IPS DF 6.9 (cell line): ENCODE data around the gene ALG9.

Experiments used
- DNase-seq: peaks from one replicate; pipeline ENCODE4 v3.0.0-alpha.2; 2013; ENCODE audit warnings: low read depth, low spot score
- H3K27ac ChIP-seq: one replicate; pipeline ENCODE4 v1.5.1; 2013; ENCODE audit warnings: low read length, control low read depth
- H3K27me3 ChIP-seq: 2 replicates; pipeline ENCODE4 v1.6.1; 2013; ENCODE audit warnings: mild to moderate bottlenecking, low read length; ENCODE audit not compliant: control insufficient read depth, insufficient read depth
- H3K36me3 ChIP-seq: 2 replicates; pipeline ENCODE4 v1.6.1; 2013; ENCODE audit warnings: low read length; ENCODE audit not compliant: control insufficient read depth, insufficient read depth
- H3K4me1 ChIP-seq: 2 replicates; pipeline ENCODE4 v1.6.1; 2013; ENCODE audit warnings: low read length; ENCODE audit not compliant: control insufficient read depth, insufficient read depth
- H3K4me3 ChIP-seq: 2 replicates; pipeline ENCODE4 v1.5.1; 2013; ENCODE audit warnings: mild to moderate bottlenecking, low read length
- H3K9me3 ChIP-seq: 2 replicates; pipeline ENCODE4 v1.6.1; 2013; ENCODE audit warnings: low read length, inconsistent platforms; ENCODE audit not compliant: control insufficient read depth, insufficient read depth
- WGBS: extraction: QIAGEN DNeasy Blood & Tissue Kit; methylation state at CpG from one replicate; pipeline ENCODE4 v1.1.7; 2013; ENCODE audit warnings: mixed read lengths, missing lambda C conversion rate; ENCODE audit not compliant: insufficient read length, insufficient coverage; 5-methylcytosine and 5-hydroxymethylcytosine counted together

Gene ALG9

DNA sequence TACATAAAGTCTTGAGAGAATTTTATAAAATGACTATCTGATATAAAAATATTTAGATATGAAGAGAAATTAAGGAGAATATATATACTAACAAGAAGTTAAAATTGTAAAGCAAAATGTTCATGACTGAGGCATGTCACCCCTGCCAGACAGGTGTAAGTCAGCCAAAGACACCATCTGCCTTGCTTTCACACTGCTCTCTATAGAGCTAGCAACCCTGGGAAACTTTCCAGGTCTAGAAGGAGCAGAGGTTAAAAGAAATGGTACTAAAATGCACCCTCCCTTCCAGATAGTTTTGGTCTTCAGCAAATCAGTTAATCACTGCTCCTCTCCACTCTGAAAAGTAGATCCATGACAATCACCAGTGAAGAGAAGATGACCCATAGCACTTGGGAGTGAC is 121.7 kb downstream of the ALG9 start:
- Histone ChIP-seq H3K4me3 (no peak overlapping the region), H3K9me3 (no peaks in the 10 kb centered on the region), H3K4me1 (no peaks in the 10 kb centered on the region), H3K27me3 (no peaks in the 10 kb centered on the region), H3K36me3 (peaks cover 11% of the 10 kb centered on the region), H3K27ac (no peak overlapping the region)
- no peak for DNase-seq

DNA sequence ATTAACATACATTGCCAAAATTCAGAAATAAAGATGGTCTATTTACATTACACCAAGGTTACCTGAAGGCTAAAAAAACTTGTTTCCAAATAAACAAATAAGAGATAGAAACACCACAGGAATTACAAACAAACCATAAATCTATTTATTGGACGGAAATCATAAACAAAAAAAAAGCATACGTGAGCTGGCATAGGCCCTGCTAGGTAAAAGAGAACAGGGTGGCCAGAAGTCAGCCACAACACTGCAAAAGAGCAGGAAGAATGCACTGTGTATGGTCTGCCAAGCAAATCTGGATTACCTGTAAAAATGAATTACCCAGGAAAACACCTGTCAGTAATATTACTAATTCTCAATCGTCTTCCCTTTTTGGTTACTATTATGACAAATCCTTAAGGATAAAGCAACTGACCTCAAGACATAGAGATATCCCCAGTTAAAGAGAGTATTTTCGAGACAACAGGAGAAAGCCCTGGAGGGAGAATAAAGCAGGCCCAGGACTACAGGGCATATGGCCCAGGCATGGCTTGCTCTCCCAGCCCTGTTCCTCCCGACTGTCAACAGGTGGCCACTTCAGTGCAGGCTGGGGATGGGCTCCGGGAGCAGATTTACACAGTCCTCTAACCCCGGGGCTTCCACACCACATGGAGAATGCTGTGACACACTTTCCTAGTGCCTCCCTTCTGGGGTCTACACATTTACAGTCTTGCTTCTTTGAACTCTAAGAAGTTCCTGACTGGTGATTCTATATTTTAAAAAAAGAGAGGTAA is 123.2 kb downstream of the ALG9 start:
- WGBS, result no CpG with 5 or more reads among the region's 7 CpGs
- Histone ChIP-seq H3K27ac (no peak overlapping the region), H3K27me3 (no peaks in the 10 kb centered on the region), H3K9me3 (no peaks in the 10 kb centered on the region), H3K36me3 (peaks cover 14% of the 10 kb centered on the region), H3K4me3 (no peak overlapping the region), H3K4me1 (no peaks in the 10 kb centered on the region)
- DNase-seq, result no peak

DNA sequence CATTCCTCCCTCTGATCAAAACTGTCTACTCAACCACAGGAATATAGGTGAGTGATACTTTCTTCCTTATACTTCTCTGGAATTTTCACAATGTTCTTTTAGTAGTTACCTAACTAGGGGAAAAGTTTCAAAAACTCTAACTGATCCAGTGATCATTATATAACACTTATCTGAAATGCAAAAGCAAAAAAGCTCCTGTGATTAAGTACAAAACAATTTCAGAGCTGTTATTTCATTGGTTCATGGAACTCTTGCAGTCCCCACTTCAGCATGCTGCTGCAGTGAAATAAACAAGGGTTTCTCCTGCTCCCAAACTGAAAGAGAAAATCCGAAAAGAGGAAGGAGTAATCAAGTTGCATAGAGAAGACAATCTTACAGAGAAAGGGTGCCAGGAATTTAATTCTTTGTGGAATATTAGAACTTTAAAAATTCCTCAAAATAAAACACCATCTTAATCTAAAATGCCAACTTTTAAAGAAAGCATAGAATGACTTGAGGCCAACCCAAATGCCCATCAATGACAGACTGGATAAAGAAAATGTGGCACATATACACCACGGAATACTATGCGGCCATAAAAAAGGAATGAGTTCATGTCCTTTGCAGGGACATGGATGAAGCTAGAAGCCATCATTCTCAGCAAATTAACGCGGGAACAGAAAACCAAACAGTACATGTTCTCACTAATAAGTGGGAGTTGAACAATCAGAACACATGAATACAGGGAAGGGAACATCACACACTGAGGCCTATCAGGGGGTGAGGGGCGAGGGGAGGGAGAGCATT is 125.5 kb downstream of the ALG9 start:
- H3K9me3 ChIP-seq, result no peaks in the 10 kb centered on the region
- peaks cover 12% of the 10 kb centered on the region; the same call in 1 of the 2 replicates for H3K36me3 ChIP-seq
- no peaks in the 10 kb centered on the region for H3K27me3 ChIP-seq
- no CpG with 5 or more reads among the region's 6 CpGs for WGBS
- DNase-seq, result no peak
- no peaks in the 10 kb centered on the region for H3K4me1 ChIP-seq
- H3K27ac ChIP-seq, result no peak overlapping the region
- no peak overlapping the region for H3K4me3 ChIP-seq

DNA sequence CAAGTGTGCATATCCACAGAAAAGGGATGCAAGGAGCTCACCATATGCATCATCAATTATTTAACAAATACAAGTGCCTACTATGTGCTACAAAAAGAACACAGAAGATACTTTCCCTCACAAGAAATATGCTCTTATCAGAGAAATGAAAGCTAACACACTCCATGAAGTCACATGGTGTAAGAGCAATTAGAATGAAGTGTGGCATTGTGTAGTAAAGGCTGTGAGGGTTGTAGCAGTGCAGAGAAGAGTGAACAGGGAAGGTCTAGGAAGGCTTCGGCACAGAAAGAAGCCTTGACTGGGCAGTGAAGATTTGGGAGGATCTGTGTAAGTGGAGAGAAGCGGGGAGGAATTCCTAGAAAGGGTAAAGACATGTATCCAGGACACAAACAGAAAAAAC is 127.7 kb downstream of the ALG9 start:
- no peak for DNase-seq
- no peaks in the 10 kb centered on the region for H3K9me3 ChIP-seq
- H3K27me3 ChIP-seq, result no peaks in the 10 kb centered on the region
- WGBS, result no CpG with 5 or more reads among the region's 2 CpGs
- H3K4me3 ChIP-seq, result no peak overlapping the region
- no peaks in the 10 kb centered on the region for H3K4me1 ChIP-seq
- H3K36me3 ChIP-seq, result peaks cover 12% of the 10 kb centered on the region; the same call in 1 of the 2 replicates
- H3K27ac ChIP-seq, result no peak overlapping the region

DNA sequence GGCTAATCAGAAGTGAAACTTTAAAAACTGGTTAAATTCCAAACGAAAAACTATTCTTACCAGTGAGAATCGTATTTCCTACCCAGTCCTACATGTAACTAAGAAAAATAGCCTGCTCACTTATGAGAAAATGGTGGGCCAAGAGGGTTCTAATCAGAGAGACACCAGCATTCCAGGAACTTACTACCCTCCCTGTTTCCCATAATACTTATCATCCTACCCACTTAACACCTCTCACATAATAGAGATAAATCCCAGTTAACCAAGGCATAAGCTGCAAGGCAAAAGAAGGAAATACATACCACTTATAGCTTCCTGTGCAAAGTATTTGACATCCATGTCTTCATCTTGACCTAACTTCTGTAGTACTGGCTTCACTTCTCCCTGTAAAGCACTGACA is 129.6 kb downstream of the ALG9 start:
- H3K9me3 ChIP-seq, result no peaks in the 10 kb centered on the region
- WGBS, result no CpG with 5 or more reads among the region's 2 CpGs
- H3K27ac ChIP-seq, result no peak overlapping the region
- peaks cover 7% of the 10 kb centered on the region; the same call in 1 of the 2 replicates for H3K36me3 ChIP-seq
- H3K4me3 ChIP-seq, result no peak overlapping the region
- H3K4me1 ChIP-seq, result peaks cover 2% of the 10 kb centered on the region; the same call in 1 of the 2 replicates
- no peaks in the 10 kb centered on the region for H3K27me3 ChIP-seq
- DNase-seq, result no peak

DNA sequence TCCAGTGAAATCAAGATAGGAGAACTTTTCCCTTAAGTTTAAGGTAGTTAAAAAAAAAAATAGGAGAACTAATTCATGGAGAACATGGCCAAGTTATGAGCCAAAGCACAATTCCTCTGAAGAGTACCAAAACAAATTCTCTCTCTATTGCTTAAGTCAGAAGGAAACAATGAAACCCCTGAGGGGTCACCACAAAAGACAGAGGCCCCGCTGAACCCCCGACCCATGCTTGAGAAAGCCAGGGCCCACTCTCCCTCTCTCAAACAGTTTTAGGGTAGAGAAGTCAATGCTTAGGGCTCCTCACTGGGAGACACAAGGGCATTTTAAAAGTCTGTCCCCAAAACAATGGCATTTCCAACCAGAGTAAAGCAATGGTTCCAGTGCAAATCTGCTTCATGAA is 132.1 kb downstream of the ALG9 start:
- no peaks in the 10 kb centered on the region for H3K9me3 ChIP-seq
- no peak overlapping the region for H3K4me3 ChIP-seq
- H3K4me1 ChIP-seq, result peaks cover 2% of the 10 kb centered on the region; the same call in 1 of the 2 replicates
- peaks cover 5% of the 10 kb centered on the region; the same call in 1 of the 2 replicates for H3K36me3 ChIP-seq
- no peak overlapping the region for H3K27ac ChIP-seq
- DNase-seq, result no peak
- no peaks in the 10 kb centered on the region for H3K27me3 ChIP-seq
- no CpG with 5 or more reads among the region's 2 CpGs for WGBS

DNA sequence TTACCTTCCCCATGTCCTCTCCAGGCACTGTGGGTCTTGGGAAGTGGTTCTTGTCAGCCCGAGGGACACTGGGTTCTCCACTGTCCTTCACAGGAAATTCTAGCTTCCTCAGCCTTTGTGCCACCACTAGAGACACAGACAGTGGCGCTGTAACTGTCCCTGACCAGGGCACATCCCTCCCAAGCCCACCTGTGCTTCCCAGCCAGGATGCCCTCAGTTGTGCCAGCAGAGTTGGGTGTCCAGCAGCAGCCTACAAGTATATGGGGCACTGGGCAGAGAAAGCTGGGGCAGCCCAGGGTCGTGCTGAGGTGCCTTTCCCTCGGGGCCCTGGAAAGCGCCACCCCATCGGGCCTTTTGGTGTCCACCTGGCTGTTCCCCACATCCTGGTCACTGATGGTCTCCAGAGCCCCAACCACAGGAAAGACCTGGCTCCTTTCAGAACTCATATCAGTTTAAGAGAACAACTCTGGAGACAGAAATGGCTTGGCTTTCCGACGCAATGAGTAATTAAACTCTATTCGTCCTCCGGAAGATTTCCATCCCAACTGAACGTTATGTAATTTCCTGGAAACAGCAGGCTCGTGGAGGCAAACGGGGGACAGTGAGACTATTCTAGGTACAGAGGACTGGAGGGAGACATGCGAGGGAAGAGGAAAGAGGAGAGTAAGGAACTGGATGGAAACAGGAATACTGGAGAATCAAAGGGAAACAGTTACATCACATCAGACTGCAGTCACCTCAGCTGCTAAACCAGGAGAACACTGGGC is 133.8 kb downstream of the ALG9 start:
- Histone ChIP-seq H3K27me3 (no peaks in the 10 kb centered on the region), H3K36me3 (peaks cover 2% of the 10 kb centered on the region; the same call in 1 of the 2 replicates), H3K9me3 (no peaks in the 10 kb centered on the region), H3K4me3 (no peak overlapping the region), H3K27ac (no peak overlapping the region), H3K4me1 (peaks cover 2% of the 10 kb centered on the region)
- DNase-seq, result no peak
- no CpG with 5 or more reads among the region's 14 CpGs for WGBS

DNA sequence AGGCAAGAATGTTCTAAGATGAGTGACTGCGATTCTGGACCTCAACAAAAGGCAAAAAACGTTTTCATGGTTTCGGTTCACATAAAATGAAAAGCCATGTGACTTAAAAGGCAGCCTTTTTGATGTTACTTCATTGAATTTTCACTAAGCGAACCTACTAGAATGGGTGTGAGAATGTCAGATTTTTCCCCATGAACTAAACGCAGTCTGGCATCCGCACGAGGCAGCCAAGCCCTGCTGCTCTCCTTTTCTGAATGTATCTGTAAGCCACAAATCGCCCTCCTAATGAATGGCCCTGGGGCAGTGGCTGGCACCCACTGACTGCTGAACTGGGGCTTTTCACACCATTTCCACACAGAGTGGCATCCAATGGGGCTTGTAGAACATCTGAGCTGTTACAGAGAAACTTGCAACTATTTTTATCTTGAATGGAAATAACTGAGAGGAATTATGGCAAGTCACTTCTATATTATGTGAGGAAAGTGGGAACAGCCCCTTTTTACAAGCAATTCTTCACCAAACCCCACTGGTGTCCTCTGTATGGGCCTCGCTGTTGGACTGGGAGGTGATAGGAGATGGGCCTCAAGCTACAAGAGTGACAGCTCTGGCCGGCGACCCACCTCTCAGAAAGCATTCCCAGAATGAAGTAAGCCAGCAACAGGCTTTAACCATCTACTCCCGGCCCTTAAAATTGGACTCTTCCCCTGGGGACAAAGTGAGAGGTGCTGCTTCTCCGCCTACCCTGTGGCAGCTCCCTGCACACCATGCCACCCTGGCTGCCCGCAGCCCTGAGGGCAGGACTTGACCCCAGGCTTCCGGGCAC is 134.5 kb downstream of the ALG9 start:
- H3K27me3 ChIP-seq, result no peaks in the 10 kb centered on the region
- H3K27ac ChIP-seq, result no peak overlapping the region
- no peak overlapping the region for H3K4me3 ChIP-seq
- H3K4me1 ChIP-seq, result peaks cover 2% of the 10 kb centered on the region
- WGBS, result no CpG with 5 or more reads among the region's 15 CpGs
- peaks cover 2% of the 10 kb centered on the region; the same call in 1 of the 2 replicates for H3K36me3 ChIP-seq
- DNase-seq, result no peak
- H3K9me3 ChIP-seq, result no peaks in the 10 kb centered on the region
